K562 (cell line): ENCODE measurements around the gene LRRC7. TPM values are rescaled to one million over a fixed set of nuclear protein-coding genes. Genes with fewer than 3 reads are reported as not detected.

Experiments
- ATAC-seq: fragments of 200-7000 bp; cut with Tn5 transposase; 3 replicates; pipeline ENCODE4 v1.9.1; 2020; ENCODE audit warnings: moderate library complexity
- BruUV-seq: library from RNA; stranded (reverse); fragments of 400-500 nt; replicated peaks from 2 replicates; lab custom pipeline; 2021; lab: Mats Ljungman, UMichigan
- CTCF ChIA-PET: fragments of 300-600 bp; formaldehyde crosslinking; extraction: SDS; loops from one replicate; lab custom pipeline; 2021; ENCODE audit warnings: low intra/inter-chr PET ratio; lab: Yijun Ruan, JAX
- POLR2A ChIA-PET: fragments of 300-600, 350-650 bp; sonication (Branson Sonifier 250); formaldehyde crosslinking; extraction: SDS; loops from one replicate; lab custom pipeline; 2021; ENCODE audit warnings: antibody characterized with exemption, inconsistent platforms; lab: Yijun Ruan, JAX
- DNase-seq, 4 experiments: peaks; one replicate each; pipeline versions ENCODE4 v3.0.0 to v3.0.0-alpha.2; 2011 to 2018; ENCODE audit warnings: low spot score in 3 of 4, mixed read lengths in 3 of 4; ENCODE audit errors: extremely low read depth in 1 of 4
- FAIRE-seq: peaks from 2 replicates; lab custom pipeline; 2011; peaks lifted over from hg19 to GRCh38; lab: Jason Lieb, UNC
- H2AFZ ChIP-seq: 2 replicates; pipeline ENCODE4 v1.6.0; 2011; ENCODE audit warnings: low read depth, low read length, control low read depth, inconsistent platforms
- H3K27ac ChIP-seq: fragments of 200-600 bp; 3 replicates; pipeline ENCODE4 v1.8.0; 2011; ENCODE audit warnings: low read depth, mild to moderate bottlenecking, control low read depth, inconsistent platforms, low read length, moderate library complexity, mixed read lengths; ENCODE audit errors: extremely low read depth
- H3K27me3 ChIP-seq, 2 experiments: fragments of 300-600 bp in 1 of 2; 2 replicates in 1 of 2; 3 replicates in 1 of 2; pipeline versions ENCODE4 v1.6.0 to v1.8.0; 2011; ENCODE audit warnings: inconsistent platforms in 2 of 2, low read length in 2 of 2, mild to moderate bottlenecking in 1 of 2, mixed read lengths in 1 of 2, moderate library complexity in 1 of 2; ENCODE audit not compliant: control insufficient read depth in 2 of 2, insufficient read depth in 2 of 2
- H3K36me3 ChIP-seq: fragments of 300-600 bp; 3 replicates; pipeline ENCODE4 v1.8.0; 2011; ENCODE audit warnings: mild to moderate bottlenecking, low read length, inconsistent platforms; ENCODE audit not compliant: control insufficient read depth, insufficient read depth
- H3K4me1 ChIP-seq, 2 experiments: fragments of 200-600 bp in 1 of 2; replicated peaks in 1 of 2; 2 replicates in 1 of 2; 3 replicates in 1 of 2; pipeline versions ENCODE4 v1.5.1 to v1.8.0; 2011; ENCODE audit warnings: inconsistent platforms in 2 of 2, low read length in 2 of 2, mild to moderate bottlenecking in 1 of 2, mixed read lengths in 1 of 2, moderate library complexity in 1 of 2; ENCODE audit not compliant: control insufficient read depth in 2 of 2, insufficient read depth in 2 of 2
- H3K4me2 ChIP-seq: 2 replicates; pipeline ENCODE4 v1.6.1; 2011; ENCODE audit warnings: low read length, control low read depth, inconsistent platforms, mixed read lengths; ENCODE audit not compliant: insufficient read depth
- H3K4me3 ChIP-seq: fragments of 200-600 bp; sonication (generic), shearing (Covaris generic); 2 replicates; pipeline ENCODE4 v1.5.1; 2016; ENCODE audit warnings: control low read depth, inconsistent platforms
- H3K79me2 ChIP-seq: fragments of 200-600 bp; 3 replicates; pipeline ENCODE4 v1.8.0; 2011; ENCODE audit warnings: low read length, inconsistent platforms; ENCODE audit not compliant: control insufficient read depth, insufficient read depth
- H3K9ac ChIP-seq, 2 experiments: 2 replicates each; pipeline versions ENCODE4 v1.6.0 to v1.6.1; 2011; ENCODE audit warnings: low read depth in 2 of 2, low read length in 2 of 2, control low read depth in 1 of 2, inconsistent platforms in 1 of 2, mild to moderate bottlenecking in 1 of 2, mixed read lengths in 1 of 2; ENCODE audit not compliant: insufficient read depth in 1 of 2
- H3K9me1 ChIP-seq: one replicate; pipeline ENCODE4 v1.6.0; 2011; ENCODE audit warnings: inconsistent platforms, mild to moderate bottlenecking, low read length, moderate library complexity; ENCODE audit not compliant: control insufficient read depth, insufficient read depth
- H3K9me3 ChIP-seq: replicated peaks from 2 replicates; pipeline ENCODE4 v1.5.1; 2011; ENCODE audit warnings: low read depth, low read length, inconsistent platforms; ENCODE audit not compliant: control insufficient read depth, insufficient read depth
- H4K20me1 ChIP-seq: replicated peaks from 2 replicates; pipeline ENCODE4 v1.6.1; 2011; ENCODE audit warnings: low read length, inconsistent platforms, mixed read lengths; ENCODE audit not compliant: control insufficient read depth, insufficient read depth
- ATF3 ChIP-seq, 2 experiments: fragments of 450-650 bp in 1 of 2; sonication (generic) in 1 of 2; formaldehyde crosslinking in 1 of 2; IDR thresholded peaks in 1 of 2; conservative IDR thresholded peaks in 1 of 2; 2 replicates each; pipeline versions ENCODE4 v1.6.1 to v1.8.1; 2016 to 2023; ENCODE audit warnings: mild to moderate bottlenecking in 2 of 2, moderate library complexity in 2 of 2, inconsistent platforms in 1 of 2, missing genetic modification reagents in 1 of 2
- CHD4 ChIP-seq: fragments of 200-600 bp; sonication (generic); IDR thresholded peaks from 3 replicates; pipeline ENCODE4 v1.6.1; 2012; ENCODE audit warnings: low read depth, mild to moderate bottlenecking, mixed read lengths, low read length, inconsistent platforms; ENCODE audit not compliant: insufficient read depth, insufficient replicate concordance, poor library complexity, severe bottlenecking
- LCOR ChIP-seq: sonication (generic); formaldehyde crosslinking; IDR thresholded peaks from 2 replicates; pipeline ENCODE4 v1.8.0; 2022; ENCODE audit warnings: mild to moderate bottlenecking, missing genetic modification reagents
- in situ Hi-C: fragments of 300-500 bp; cut with MboI; formaldehyde crosslinking; loops from 4 replicates; pipeline ENCODE4 v1.15.0; 2018; ENCODE audit warnings: inconsistent platforms, mixed read lengths
- intact Hi-C: fragments of 100-400 bp; cut with micrococcal nuclease; formaldehyde crosslinking; loops from 2 replicates; pipeline ENCODE4 v1.14.2; 2022
- polyA plus RNA-seq, 8 experiments: library from polyadenylated mRNA; depleted of rRNA in 4 of 8; stranded (reverse) in 5 of 8; unstranded in 3 of 8; fragments of >200 nt; fragmentation: Nextera tagmentation in 2 of 8; fragmentation: Illumina TruSeq in 1 of 8; extraction: Ambion mirVana in 2 of 8; extraction: Trizol in 1 of 8; gene quantifications; 2 replicates each; pipeline versions ENCODE4 v1.2.1 to v1.2.3, GENCODE V29; 2011 to 2014; ENCODE audit warnings: inconsistent platforms in 1 of 8, missing spikeins in 1 of 8
- total RNA-seq, 7 experiments: library from RNA; depleted of rRNA in 6 of 7; stranded (reverse); fragments of >200 nt in 6 of 7; fragmentation: Illumina TruSeq in 2 of 7; extraction: Trizol in 2 of 7; gene quantifications; 2 replicates each; pipeline versions ENCODE4 v1.2.1 to v1.2.3, GENCODE V29; 2011 to 2021; ENCODE audit warnings: low replicate concordance in 1 of 7
- TF ChIP-seq, protein P1 (sequence below): fragments of 250-450 bp; sonication (Bioruptor Pico); IDR thresholded peaks from 2 replicates; pipeline ENCODE4 v1.5.0; 2021; ENCODE audit warnings: mild to moderate bottlenecking, moderate library complexity

LRRC7 gene
- total and polyA plus RNA-seq, 9 of the 15 experiments (the other 6 are each of a cell fraction or from before 2014, with no cell fraction given), result 0.09 to 0.94 (median 0.49) TPM

- Histone ChIP-seq H3K36me3 (peaks cover 15% of the 10 kb centered on the region; the same call in 2 of the 3 replicates), H3K9ac (no peak overlapping the region), H2AFZ (no peak overlapping the region), H4K20me1 (no peaks in the 10 kb centered on the region), H3K4me2 (no peak overlapping the region), H3K27me3 (no peaks in the 10 kb centered on the region), H3K9me3 (no peaks in the 10 kb centered on the region), H3K4me1 (no peaks in the 10 kb centered on the region), H3K27ac (no peak overlapping the region), H3K4me3 (no peak overlapping the region), H3K9me1 (no peaks in the 10 kb centered on the region), H3K79me2 (no peaks in the 10 kb centered on the region)
- FAIRE-seq, result no peak
- ChIA-PET POLR2A (no interaction called here), CTCF (no interaction called here)
- ATAC-seq, result no peak
- in situ Hi-C loops (loop anchor here (25.0 kb wide), 1 partner anchor 1659 kb away; the partner anchor contains the start of gene DEPDC1), intact Hi-C loops (no loop called here)
- TF ChIP-seq CHD4 (no peak), ATF3 (IDR thresholded peaks at IDR 0.05) (0 out of 2 replicates have a peak, but pooled peaks have one; percentile 15), ATF3 (CRISPR knock-in tag; conservative IDR thresholded peaks at IDR 0.05) (no peak), LCOR (CRISPR knock-in tag) (no peak)
- TF ChIP-seq, protein P1, sequence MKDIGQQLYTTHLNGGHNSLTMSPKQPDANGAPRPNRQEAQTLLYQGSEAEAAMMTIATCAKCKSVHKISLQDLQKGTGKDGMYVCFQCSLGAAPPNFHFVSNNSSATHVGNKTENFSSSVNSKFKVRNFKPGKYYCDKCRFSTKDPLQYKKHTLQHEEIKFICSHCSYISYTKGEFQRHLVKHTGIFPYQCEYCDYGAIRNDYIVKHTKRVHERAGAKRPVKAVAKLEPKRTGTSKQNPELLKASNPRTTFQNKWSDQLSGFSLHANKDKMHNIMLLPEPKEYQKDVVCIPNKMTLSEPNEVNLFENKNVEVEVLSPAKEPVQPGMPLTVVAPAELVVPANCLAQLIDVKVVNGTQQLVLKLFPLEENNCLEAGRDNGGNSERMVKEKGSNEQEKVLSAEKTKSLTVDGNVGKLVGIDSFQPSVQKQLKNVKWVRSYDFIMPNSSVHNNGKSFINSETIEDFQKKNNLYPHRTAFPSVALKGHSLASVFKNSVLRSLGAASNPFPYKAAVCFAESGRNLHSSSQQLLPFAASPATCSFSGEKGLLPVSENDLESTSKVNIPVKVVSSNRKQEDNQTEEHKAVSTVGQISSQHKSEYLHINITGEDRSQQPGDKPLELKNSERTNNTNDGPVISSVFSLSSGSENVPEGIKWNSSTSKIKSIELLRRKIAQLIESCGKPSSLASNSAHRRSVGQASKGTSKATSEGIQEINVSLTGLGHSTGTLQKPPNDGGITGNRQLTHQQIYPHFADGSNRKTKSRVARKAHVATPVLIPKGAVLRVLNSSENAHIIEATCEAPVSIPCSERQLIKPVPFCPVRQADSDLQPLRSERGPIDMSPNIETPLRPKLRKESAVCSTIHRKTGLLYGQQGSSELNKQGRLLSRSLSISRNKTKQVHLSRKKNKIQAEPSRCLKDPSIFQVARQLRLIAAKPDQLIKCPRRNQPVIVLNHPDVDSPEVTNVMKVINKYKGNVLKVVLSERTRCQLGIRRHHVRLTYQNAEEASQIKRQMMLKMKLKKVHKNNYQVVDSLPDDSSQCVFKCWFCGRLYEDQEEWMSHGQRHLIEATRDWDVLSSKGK (CRISPR knock-in tag), result no peak
- peak in 1 of 4 experiments; percentile 12 for DNase-seq
- BruUV-seq, result no TSS peak
Observed at GRCh38 chr1:70146488-70146887, 578.8 kb downstream of the LRRC7 start.
